ENCODE results near the gene SPAG16. TPM values are rescaled to one million over a fixed set of nuclear protein-coding genes. Genes with fewer than 3 reads are reported as not detected.
"Not testable (repeated sequence)": the region's sequence is repeated elsewhere in the genome, so short reads cannot be mapped to it uniquely, and the experiment has no call there.

SPAG16 gene
- total RNA-seq, 1 donor from 2014 or later, result 16.7 TPM

- no peaks in the 10 kb centered on the region for H4K20me1 ChIP-seq (ENCODE audit: insufficient read depth, low read length)
- TF ChIP-seq CTCF (IDR thresholded peaks at IDR 0.05; ENCODE audit: insufficient read depth, low read depth, low read length) (no peak), EZH2 (IDR thresholded peaks at IDR 0.05; ENCODE audit: insufficient read depth, low read length) (no peak)
Measured at GRCh38 chr2:214051585-214051984, 767.3 kb downstream of the SPAG16 start.

GRCh38 chr2:214052235-214052634, 768.0 kb downstream of the SPAG16 start:
- no peak for TF ChIP-seq EZH2 (IDR thresholded peaks at IDR 0.05; ENCODE audit: insufficient read depth, low read length)
- no peaks in the 10 kb centered on the region for H3K27me3 Mint-ChIP-seq (ENCODE audit: low read depth, unreplicated experiment)
- Histone ChIP-seq H3K79me2 (ENCODE audit: insufficient read depth, low read length) (no peaks in the 10 kb centered on the region), H3K36me3 (ENCODE audit: insufficient read depth, low read length) (no peaks in the 10 kb centered on the region), H3K9ac (ENCODE audit: low read length) (no peak overlapping the region), H3K4me2 (ENCODE audit: low read length) (no peak overlapping the region), H4K20me1 (ENCODE audit: insufficient read depth, low read length) (no peaks in the 10 kb centered on the region), H3K27me3 (ENCODE audit: insufficient read depth, low read length) (no peaks in the 10 kb centered on the region), H3K9me3 (ENCODE audit: insufficient read depth, low read depth, low read length) (no peaks in the 10 kb centered on the region), H2AFZ (ENCODE audit: low read depth, low read length) (no peak overlapping the region), H3K4me1 (ENCODE audit: insufficient read depth, low read length) (no peaks in the 10 kb centered on the region), H3K27ac (ENCODE audit: low read depth, low read length) (no peak overlapping the region), H3K4me3 (ENCODE audit: insufficient read depth, low read depth, low read length) (no peak overlapping the region)
- H3K36me3 Mint-ChIP-seq (ENCODE audit: low read depth, unreplicated experiment), result no peaks in the 10 kb centered on the region
- FAIRE-seq (no peak), DNase-seq (ENCODE audit: low read depth) (no peak)
- no peaks in the 10 kb centered on the region for H3K4me1 Mint-ChIP-seq (ENCODE audit: low read depth, unreplicated experiment)
- H3K9me3 Mint-ChIP-seq (ENCODE audit: unreplicated experiment), result no peaks in the 10 kb centered on the region
- H3K27ac Mint-ChIP-seq (ENCODE audit: unreplicated experiment), result no peak overlapping the region
- H3K4me3 Mint-ChIP-seq (ENCODE audit: unreplicated experiment), result no peak overlapping the region

More at GRCh38 chr2:214051585-214051984, 767.3 kb downstream of the SPAG16 start:
- Mint-ChIP-seq H3K36me3 (ENCODE audit: low read depth, unreplicated experiment) (no peaks in the 10 kb centered on the region), H3K4me3 (ENCODE audit: unreplicated experiment) (no peak overlapping the region), H3K4me1 (ENCODE audit: low read depth, unreplicated experiment) (no peaks in the 10 kb centered on the region), H3K27me3 (ENCODE audit: low read depth, unreplicated experiment) (no peaks in the 10 kb centered on the region), H3K9me3 (ENCODE audit: unreplicated experiment) (no peaks in the 10 kb centered on the region), H3K27ac (ENCODE audit: unreplicated experiment) (no peak overlapping the region)
- H3K36me3 ChIP-seq (ENCODE audit: insufficient read depth, low read length), result no peaks in the 10 kb centered on the region
- H3K27ac ChIP-seq (ENCODE audit: low read depth, low read length), result no peak overlapping the region
- H3K9me3 ChIP-seq (ENCODE audit: insufficient read depth, low read depth, low read length), result no peaks in the 10 kb centered on the region
- no peaks in the 10 kb centered on the region for H3K4me1 ChIP-seq (ENCODE audit: insufficient read depth, low read length)
- no peak for FAIRE-seq
- no peaks in the 10 kb centered on the region for H3K27me3 ChIP-seq (ENCODE audit: insufficient read depth, low read length)
- no peak overlapping the region for H3K4me2 ChIP-seq (ENCODE audit: low read length)
- no peak overlapping the region for H3K9ac ChIP-seq (ENCODE audit: low read length)
- no peak for DNase-seq (ENCODE audit: low read depth)
- no peaks in the 10 kb centered on the region for H3K79me2 ChIP-seq (ENCODE audit: insufficient read depth, low read length)
- no peak overlapping the region for H2AFZ ChIP-seq (ENCODE audit: low read depth, low read length)
- no peak overlapping the region for H3K4me3 ChIP-seq (ENCODE audit: insufficient read depth, low read depth, low read length)

- no peak overlapping the region for H3K4me3 Mint-ChIP-seq (ENCODE audit: unreplicated experiment)
- no peak overlapping the region for H3K4me3 ChIP-seq (ENCODE audit: insufficient read depth, low read depth, low read length)
- no peaks in the 10 kb centered on the region for H3K79me2 ChIP-seq (ENCODE audit: insufficient read depth, low read length)
- H3K4me1 ChIP-seq (ENCODE audit: insufficient read depth, low read length), result no peaks in the 10 kb centered on the region
- H3K9ac ChIP-seq (ENCODE audit: low read length), result no peak overlapping the region
- no peak overlapping the region for H2AFZ ChIP-seq (ENCODE audit: low read depth, low read length)
- DNase-seq (ENCODE audit: low read depth), result no peak
- H3K9me3 Mint-ChIP-seq (ENCODE audit: unreplicated experiment), result no peaks in the 10 kb centered on the region
- FAIRE-seq, result no peak
- no peaks in the 10 kb centered on the region for H4K20me1 ChIP-seq (ENCODE audit: insufficient read depth, low read length)
- no peaks in the 10 kb centered on the region for H3K4me1 Mint-ChIP-seq (ENCODE audit: low read depth, unreplicated experiment)
- H3K27me3 Mint-ChIP-seq (ENCODE audit: low read depth, unreplicated experiment), result no peaks in the 10 kb centered on the region
- H3K27ac Mint-ChIP-seq (ENCODE audit: unreplicated experiment), result no peak overlapping the region
- no peaks in the 10 kb centered on the region for H3K27me3 ChIP-seq (ENCODE audit: insufficient read depth, low read length)
- TF ChIP-seq CTCF (IDR thresholded peaks at IDR 0.05; ENCODE audit: insufficient read depth, low read depth, low read length), result no peak
- TF ChIP-seq EZH2 (IDR thresholded peaks at IDR 0.05; ENCODE audit: insufficient read depth, low read length), result no peak
- H3K27ac ChIP-seq (ENCODE audit: low read depth, low read length), result no peak overlapping the region
- no peak overlapping the region for H3K4me2 ChIP-seq (ENCODE audit: low read length)
- no peaks in the 10 kb centered on the region for H3K9me3 ChIP-seq (ENCODE audit: insufficient read depth, low read depth, low read length)
- no peaks in the 10 kb centered on the region for H3K36me3 Mint-ChIP-seq (ENCODE audit: low read depth, unreplicated experiment)
- no peaks in the 10 kb centered on the region for H3K36me3 ChIP-seq (ENCODE audit: insufficient read depth, low read length)
Measured at GRCh38 chr2:214057986-214058385, 773.7 kb downstream of the SPAG16 start.

- DNase-seq (ENCODE audit: low read depth); H3K4me2 ChIP-seq (ENCODE audit: low read length); H3K9me3 ChIP-seq (ENCODE audit: insufficient read depth, low read depth, low read length); H3K27me3 ChIP-seq (ENCODE audit: insufficient read depth, low read length); H3K4me3 ChIP-seq (ENCODE audit: insufficient read depth, low read depth, low read length); H3K4me3 Mint-ChIP-seq (ENCODE audit: unreplicated experiment); H3K27ac Mint-ChIP-seq (ENCODE audit: unreplicated experiment); H3K9ac ChIP-seq (ENCODE audit: low read length); H3K36me3 Mint-ChIP-seq (ENCODE audit: low read depth, unreplicated experiment); H3K4me1 Mint-ChIP-seq (ENCODE audit: low read depth, unreplicated experiment); H3K4me1 ChIP-seq (ENCODE audit: insufficient read depth, low read length); H3K36me3 ChIP-seq (ENCODE audit: insufficient read depth, low read length); FAIRE-seq; H3K9me3 Mint-ChIP-seq (ENCODE audit: unreplicated experiment); H2AFZ ChIP-seq (ENCODE audit: low read depth, low read length); H3K27me3 Mint-ChIP-seq (ENCODE audit: low read depth, unreplicated experiment); H4K20me1 ChIP-seq (ENCODE audit: insufficient read depth, low read length); H3K79me2 ChIP-seq (ENCODE audit: insufficient read depth, low read length); H3K27ac ChIP-seq (ENCODE audit: low read depth, low read length): not testable (repeated sequence)
Measured at GRCh38 chr2:214062279-214062678, 778.0 kb downstream of the SPAG16 start.

Data from astrocyte (in vitro differentiated cells and primary cell).